IMR-90 (cell line): Measurements from ENCODE around the gene NOP16. TPM values are rescaled to one million over a fixed set of nuclear protein-coding genes. Genes with fewer than 3 reads are reported as not detected.

Experiments used
- ATAC-seq: fragments of 200-7000 bp; cut with Tn5 transposase; 2 replicates; pipeline ENCODE4 v1.9.1; 2020; ENCODE audit warnings: low read depth, mild to moderate bottlenecking, moderate library complexity
- BruUV-seq: library from RNA; stranded (reverse); fragments of 400-500 nt; replicated peaks from 2 replicates; lab custom pipeline; 2021; lab: Mats Ljungman, UMichigan
- CTCF ChIA-PET: fragments of 300-600 bp; formaldehyde crosslinking; extraction: SDS; loops from one replicate; lab custom pipeline; 2021; ENCODE audit warnings: antibody characterized with exemption; lab: Yijun Ruan, JAX
- POLR2A ChIA-PET: fragments of 300-600 bp; sonication (Branson Sonifier 250); formaldehyde crosslinking; loops from one replicate; lab custom pipeline; 2022; ENCODE audit warnings: antibody characterized with exemption; ENCODE audit not compliant: unreplicated experiment; lab: Charles Lee
- DNase-seq: peaks from one replicate; pipeline ENCODE4 v3.0.0; 2013
- H2AFZ ChIP-seq: replicated peaks from 2 replicates; pipeline ENCODE3; 2013; ENCODE audit warnings: low read length, mild to moderate bottlenecking; ENCODE audit not compliant: poor library complexity
- H2AK5ac ChIP-seq: 2 replicates; pipeline ENCODE4 v1.6.1; 2013; ENCODE audit warnings: low read depth, low read length, inconsistent platforms
- H2AK9ac ChIP-seq: replicated peaks from 2 replicates; pipeline ENCODE3; 2013; ENCODE audit warnings: mild to moderate bottlenecking, low read depth, low read length, moderate library complexity; ENCODE audit not compliant: poor library complexity
- H2BK120ac ChIP-seq: 2 replicates; pipeline ENCODE4 v1.6.1; 2013; ENCODE audit warnings: low read depth, low read length, inconsistent platforms
- H2BK15ac ChIP-seq: 3 replicates; pipeline ENCODE4 v1.6.1; 2013; ENCODE audit warnings: low read depth, low read length, inconsistent platforms
- H2BK20ac ChIP-seq: 2 replicates; pipeline ENCODE4 v1.6.1; 2013; ENCODE audit warnings: low read depth, mild to moderate bottlenecking, inconsistent platforms, low read length, moderate library complexity
- H2BK5ac ChIP-seq: 2 replicates; pipeline ENCODE4 v1.6.1; 2013; ENCODE audit warnings: mild to moderate bottlenecking, low read depth, low read length, inconsistent platforms; ENCODE audit not compliant: poor library complexity, severe bottlenecking
- H3K14ac ChIP-seq: replicated peaks from 2 replicates; pipeline ENCODE4 v1.6.1; 2013; ENCODE audit warnings: low read depth, low read length, inconsistent platforms
- H3K18ac ChIP-seq: 2 replicates; pipeline ENCODE4 v1.6.1; 2013; ENCODE audit warnings: low read depth, low read length, control low read depth
- H3K23ac ChIP-seq: 2 replicates; pipeline ENCODE4 v1.6.1; 2013; ENCODE audit warnings: low read depth, low read length, inconsistent platforms
- H3K27ac ChIP-seq: 2 replicates; pipeline ENCODE4 v1.5.1; 2013; ENCODE audit warnings: mild to moderate bottlenecking, control low read depth, low read length; ENCODE audit not compliant: insufficient read depth
- H3K27me3 ChIP-seq: 2 replicates; pipeline ENCODE4 v1.6.1; 2013; ENCODE audit warnings: low read length; ENCODE audit not compliant: control insufficient read depth, insufficient read depth
- H3K36me3 ChIP-seq: 2 replicates; pipeline ENCODE4 v1.6.1; 2013; ENCODE audit warnings: low read length, mixed read lengths; ENCODE audit not compliant: control insufficient read depth, insufficient read depth
- H3K4ac ChIP-seq: 2 replicates; pipeline ENCODE4 v1.6.1; 2013; ENCODE audit warnings: low read depth, low read length, inconsistent platforms
- H3K4me1 ChIP-seq: 2 replicates; pipeline ENCODE4 v1.6.1; 2013; ENCODE audit warnings: low read length, mixed read lengths; ENCODE audit not compliant: control insufficient read depth, insufficient read depth
- H3K4me2 ChIP-seq: 2 replicates; pipeline ENCODE4 v1.6.1; 2013; ENCODE audit warnings: low read depth, mild to moderate bottlenecking, control low read depth, low read length, moderate library complexity
- H3K4me3 ChIP-seq: 2 replicates; pipeline ENCODE4 v1.5.1; 2013; ENCODE audit warnings: low read depth, mild to moderate bottlenecking, control low read depth, low read length, moderate library complexity; ENCODE audit not compliant: insufficient read depth
- H3K56ac ChIP-seq: 2 replicates; pipeline ENCODE4 v1.6.1; 2013; ENCODE audit warnings: low read length, inconsistent platforms; ENCODE audit not compliant: insufficient read depth; ENCODE audit errors: extremely low read depth
- H3K79me1 ChIP-seq, 2 experiments: 2 replicates each; pipeline ENCODE4 v1.6.1; 2013; ENCODE audit warnings: low read length in 2 of 2, inconsistent platforms in 1 of 2, low read depth in 1 of 2
- H3K9ac ChIP-seq: 2 replicates; pipeline ENCODE4 v1.6.1; 2013; ENCODE audit warnings: low read depth, low read length, control low read depth
- H3K9me1 ChIP-seq: 2 replicates; pipeline ENCODE4 v1.6.1; 2013; ENCODE audit warnings: low read length, inconsistent platforms; ENCODE audit not compliant: insufficient read depth
- H3K9me3 ChIP-seq: 2 replicates; pipeline ENCODE4 v1.6.1; 2013; ENCODE audit warnings: low read length; ENCODE audit not compliant: control insufficient read depth, insufficient read depth
- H4K20me1 ChIP-seq: 2 replicates; pipeline ENCODE4 v1.6.1; 2013; ENCODE audit warnings: low read length, inconsistent platforms; ENCODE audit not compliant: insufficient read depth
- H4K5ac ChIP-seq: 2 replicates; pipeline ENCODE4 v1.6.1; 2013; ENCODE audit warnings: mild to moderate bottlenecking, low read depth, low read length, control low read depth
- H4K8ac ChIP-seq, 2 experiments: 2 replicates each; pipeline ENCODE4 v1.6.1; 2013; ENCODE audit warnings: low read depth in 2 of 2, low read length in 2 of 2, control low read depth in 1 of 2, inconsistent platforms in 1 of 2
- H4K91ac ChIP-seq: 2 replicates; pipeline ENCODE4 v1.6.1; 2013; ENCODE audit warnings: low read depth, low read length, inconsistent platforms; ENCODE audit not compliant: insufficient read depth
- BHLHE40 ChIP-seq: fragments of 150-350 bp; IDR thresholded peaks from 2 replicates; pipeline ENCODE4 v1.6.1; 2016; ENCODE audit warnings: mild to moderate bottlenecking, low read depth, low read length
- CHD1 ChIP-seq: IDR thresholded peaks from 2 replicates; pipeline ENCODE4 v1.6.1; 2012; ENCODE audit warnings: low read depth, low read length, improper control_type of control experiment
- ELK1 ChIP-seq: fragments of 150-350 bp; IDR thresholded peaks from 2 replicates; pipeline ENCODE4 v1.6.1; 2016; ENCODE audit warnings: low read depth, mild to moderate bottlenecking, low read length, moderate library complexity, borderline replicate concordance
- MXI1 ChIP-seq: IDR thresholded peaks from 2 replicates; pipeline ENCODE4 v1.6.1; 2012; ENCODE audit warnings: low read depth, mild to moderate bottlenecking, low read length, moderate library complexity, borderline replicate concordance
- NFE2L2 ChIP-seq: fragments of 150-350 bp; IDR thresholded peaks from 2 replicates; pipeline ENCODE4 v1.6.1; 2016; ENCODE audit warnings: low read depth, mild to moderate bottlenecking, low read length
- RAD21 ChIP-seq: IDR thresholded peaks from 2 replicates; pipeline ENCODE4 v1.6.1; 2012; ENCODE audit warnings: low read length, improper control_type of control experiment
- RCOR1 ChIP-seq: IDR thresholded peaks from 2 replicates; pipeline ENCODE4 v1.6.1; 2012; ENCODE audit warnings: mild to moderate bottlenecking, low read length, improper control_type of control experiment; ENCODE audit not compliant: insufficient replicate concordance
- USF2 ChIP-seq: fragments of 150-350 bp; IDR thresholded peaks from 2 replicates; pipeline ENCODE4 v1.6.1; 2017; ENCODE audit warnings: mild to moderate bottlenecking, antibody characterized with exemption, low read length, low read depth
- WGBS, 2 experiments: methylation state at CpG; one replicate each; pipeline versions ENCODE4 v1.1.5 to v1.1.7; 2013; ENCODE audit warnings: missing lambda C conversion rate in 2 of 2; ENCODE audit not compliant: insufficient read length in 1 of 2; ENCODE audit errors: extremely low coverage in 2 of 2; 5-methylcytosine and 5-hydroxymethylcytosine counted together
- dilution Hi-C: fragments of 300-500 bp; cut with HindIII; formaldehyde crosslinking; loops from one replicate; pipeline ENCODE4 v1.14.3; 2018; ENCODE audit warnings: low sequenced_read_pairs; ENCODE audit not compliant: unreplicated experiment
- in situ Hi-C: fragments of 300-500 bp; cut with MboI; formaldehyde crosslinking; loops from 3 replicates; pipeline ENCODE4 v1.14.3; 2019; ENCODE audit warnings: low sequenced_read_pairs, inconsistent platforms, mixed read lengths
- intact Hi-C: fragments of 100-400 bp; cut with micrococcal nuclease; formaldehyde crosslinking; loops from 2 replicates; pipeline ENCODE4 v1.10.0; 2022
- polyA plus RNA-seq, 3 experiments: library from polyadenylated mRNA; depleted of rRNA; stranded (reverse); fragments of >200 nt; gene quantifications; 2 replicates each; pipeline ENCODE4 v1.2.3, GENCODE V29; 2012; ENCODE audit warnings: low replicate concordance in 1 of 3
- total RNA-seq: library from RNA; depleted of rRNA; stranded (reverse); fragments of >200 nt; gene quantifications from 2 replicates; pipeline ENCODE4 v1.2.3, GENCODE V29; 2012

Gene NOP16
- total and polyA plus RNA-seq, 2 of the 4 experiments (the other 2 are of a cell fraction): 28.0 to 60.4 TPM

GRCh38 chr5:176365351-176366231, 22.8 kb downstream of the NOP16 start, which contains the start of gene ARL10:
ARL10 (plus strand) TSS chr5:176365487; CDS start chr5:176365564, 77 bp downstream.
- Histone ChIP-seq H3K36me3 (peaks cover 15% of the 10 kb centered on the region), H3K9me3 (no peaks in the 10 kb centered on the region), H3K79me1 (peaks cover 15 to 23% of the 10 kb centered on the region in 2 experiments), H2BK5ac (peak within 1 kb of the TSS; percentile 69), H4K5ac (peak within 1 kb of the TSS; percentile 96), H2BK20ac (peak within 1 kb of the TSS; percentile 47; the same call in 1 of the 2 replicates), H4K20me1 (no peaks in the 10 kb centered on the region), H3K9ac (peak within 1 kb of the TSS; percentile 78), H4K8ac (peak within 1 kb of the TSS; percentile 95 to 100), H2AK5ac (peak within 1 kb of the TSS; percentile 88), H3K27ac (peak within 1 kb of the TSS; percentile 64), H3K56ac (0 out of 2 replicates have a peak within 1 kb of the TSS, but pooled peaks have one; percentile 66), H3K23ac (peak within 1 kb of the TSS; percentile 50), H3K4me1 (peaks cover 7% of the 10 kb centered on the region), H4K91ac (peak within 1 kb of the TSS; percentile 83), H3K4me3 (peak within 1 kb of the TSS; percentile 58), H3K4ac (peak within 1 kb of the TSS; percentile 90), H3K14ac (peak within 1 kb of the TSS; percentile 81), H2AK9ac (peak within 1 kb of the TSS; percentile 86), H3K18ac (peak within 1 kb of the TSS; percentile 21), H3K4me2 (peak within 1 kb of the TSS; percentile 87), H2AFZ (peak within 1 kb of the TSS; percentile 95), H2BK15ac (peak within 1 kb of the TSS; percentile 60; the same call in 1 of the 3 replicates), H2BK120ac (peak within 1 kb of the TSS; percentile 42), H3K9me1 (peaks cover 4% of the 10 kb centered on the region), H3K27me3 (no peaks in the 10 kb centered on the region)
- WGBS, 2 experiments: 0% methylated on average over 38 of the region's 108 CpGs; no CpG with 5 or more reads in 1 of the 2 experiments
- ATAC-seq (peak; percentile 68), DNase-seq (peak; percentile 55)
- intact Hi-C loops: no loop called here
- dilution Hi-C loops: no loop called here
- TF ChIP-seq ELK1 (no peak), MXI1 (peak; percentile 85), RCOR1 (no peak), RAD21 (no peak), BHLHE40 (no peak), NFE2L2 (no peak), USF2 (peak; percentile 30; the same call in 1 of the 2 replicates), CHD1 (no peak)
- POLR2A ChIA-PET: no interaction called here
- in situ Hi-C loops: no loop called here
- BruUV-seq: no TSS peak
- CTCF ChIA-PET: no interaction called here
